Spleen (tissue), 7 donors: ENCODE measurements around the gene GAB2.
"Not testable (repeated sequence)": the region's sequence is repeated elsewhere in the genome, so short reads cannot be mapped to it uniquely, and the experiment has no call there.

Experiments
- POLR2A ChIP-seq, 3 donors: fragments of 450-650 bp; IDR thresholded peaks; one replicate each; pipeline ENCODE4 v1.5.1; 2017; ENCODE audit warnings: antibody characterized with exemption in 3 of 3, mild to moderate bottlenecking in 1 of 3
- POLR2AphosphoS5 ChIP-seq, 3 donors: sonication (generic); formaldehyde crosslinking; IDR thresholded peaks; one replicate each; pipeline ENCODE4 v1.5.1; 2017; ENCODE audit warnings: antibody characterized with exemption in 3 of 3
- TF ChIP-seq, protein P1 (sequence below), 11 experiments: fragments of 200-600 bp in 7 of 11; fragments of 450-650 bp in 4 of 11; sonication (generic) in 4 of 11; IDR thresholded peaks in 8 of 11; conservative IDR thresholded peaks in 3 of 11; 1 replicate in 7 of 11; 2 replicates in 4 of 11; pipeline versions ENCODE4 v1.4.0 to v1.8.0; 2016 to 2021; ENCODE audit warnings: antibody characterized with exemption in 11 of 11, inconsistent platforms in 4 of 11, mild to moderate bottlenecking in 1 of 11
- donor health status: DM: no; HTN: no; CAD: no; lungs with moderate emphysema.
- donor health status: DM: no; HTN: no; CAD: no.
- donor health status: DM: no; HTN: no; CAD: no.

DNA sequence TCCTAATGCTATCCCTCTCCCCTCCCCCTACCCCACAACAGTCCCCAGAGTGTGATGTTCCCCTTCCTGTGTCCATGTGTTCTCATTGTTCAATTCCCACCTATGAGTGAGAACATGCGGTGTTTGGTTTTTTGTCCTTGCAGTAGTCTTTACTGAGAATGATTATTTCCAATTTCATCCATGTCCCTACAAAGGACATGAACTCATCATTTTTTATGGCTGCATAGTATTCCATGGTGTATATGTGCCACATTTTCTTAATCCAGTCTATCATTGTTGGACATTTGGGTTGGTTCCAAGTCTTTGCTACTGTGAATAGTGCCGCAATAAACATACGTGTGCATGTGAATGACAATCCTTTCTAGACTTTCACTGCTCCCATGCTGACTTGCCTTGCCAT, 241.8 kb downstream of the GAB2 start:
- TF ChIP-seq, protein P1, sequence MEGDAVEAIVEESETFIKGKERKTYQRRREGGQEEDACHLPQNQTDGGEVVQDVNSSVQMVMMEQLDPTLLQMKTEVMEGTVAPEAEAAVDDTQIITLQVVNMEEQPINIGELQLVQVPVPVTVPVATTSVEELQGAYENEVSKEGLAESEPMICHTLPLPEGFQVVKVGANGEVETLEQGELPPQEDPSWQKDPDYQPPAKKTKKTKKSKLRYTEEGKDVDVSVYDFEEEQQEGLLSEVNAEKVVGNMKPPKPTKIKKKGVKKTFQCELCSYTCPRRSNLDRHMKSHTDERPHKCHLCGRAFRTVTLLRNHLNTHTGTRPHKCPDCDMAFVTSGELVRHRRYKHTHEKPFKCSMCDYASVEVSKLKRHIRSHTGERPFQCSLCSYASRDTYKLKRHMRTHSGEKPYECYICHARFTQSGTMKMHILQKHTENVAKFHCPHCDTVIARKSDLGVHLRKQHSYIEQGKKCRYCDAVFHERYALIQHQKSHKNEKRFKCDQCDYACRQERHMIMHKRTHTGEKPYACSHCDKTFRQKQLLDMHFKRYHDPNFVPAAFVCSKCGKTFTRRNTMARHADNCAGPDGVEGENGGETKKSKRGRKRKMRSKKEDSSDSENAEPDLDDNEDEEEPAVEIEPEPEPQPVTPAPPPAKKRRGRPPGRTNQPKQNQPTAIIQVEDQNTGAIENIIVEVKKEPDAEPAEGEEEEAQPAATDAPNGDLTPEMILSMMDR (IDR thresholded peaks at IDR 0.05 in 8 of 11, conservative IDR thresholded peaks at IDR 0.05 in 3 of 11): not testable (repeated sequence)
- not testable (repeated sequence) for TF ChIP-seq POLR2A, POLR2AphosphoS5 (IDR thresholded peaks at IDR 0.05)
